K562 (cell line): ENCODE results near the gene NPAP1. TPM values are rescaled to one million over a fixed set of nuclear protein-coding genes. Genes with fewer than 3 reads are reported as not detected.

ENCODE experiments used
- ATAC-seq: fragments of 200-7000 bp; cut with Tn5 transposase; 3 replicates; pipeline ENCODE4 v1.9.1; 2020; ENCODE audit warnings: moderate library complexity
- BruUV-seq: library from RNA; stranded (reverse); fragments of 400-500 nt; replicated peaks from 2 replicates; lab custom pipeline; 2021; lab: Mats Ljungman, UMichigan
- CTCF ChIA-PET: fragments of 300-600 bp; formaldehyde crosslinking; extraction: SDS; loops from one replicate; lab custom pipeline; 2021; ENCODE audit warnings: low intra/inter-chr PET ratio; lab: Yijun Ruan, JAX
- POLR2A ChIA-PET: fragments of 300-600, 350-650 bp; sonication (Branson Sonifier 250); formaldehyde crosslinking; extraction: SDS; loops from one replicate; lab custom pipeline; 2021; ENCODE audit warnings: antibody characterized with exemption, inconsistent platforms; lab: Yijun Ruan, JAX
- DNase-seq, 4 experiments: peaks; one replicate each; pipeline versions ENCODE4 v3.0.0 to v3.0.0-alpha.2; 2011 to 2018; ENCODE audit warnings: low spot score in 3 of 4, mixed read lengths in 3 of 4; ENCODE audit errors: extremely low read depth in 1 of 4
- FAIRE-seq: peaks from 2 replicates; lab custom pipeline; 2011; peaks lifted over from hg19 to GRCh38; lab: Jason Lieb, UNC
- H2AFZ ChIP-seq: 2 replicates; pipeline ENCODE4 v1.6.0; 2011; ENCODE audit warnings: low read depth, low read length, control low read depth, inconsistent platforms
- H3K27ac ChIP-seq: fragments of 200-600 bp; 3 replicates; pipeline ENCODE4 v1.8.0; 2011; ENCODE audit warnings: low read depth, mild to moderate bottlenecking, control low read depth, inconsistent platforms, low read length, moderate library complexity, mixed read lengths; ENCODE audit errors: extremely low read depth
- H3K27me3 ChIP-seq, 2 experiments: fragments of 300-600 bp in 1 of 2; 2 replicates in 1 of 2; 3 replicates in 1 of 2; pipeline versions ENCODE4 v1.6.0 to v1.8.0; 2011; ENCODE audit warnings: inconsistent platforms in 2 of 2, low read length in 2 of 2, mild to moderate bottlenecking in 1 of 2, mixed read lengths in 1 of 2, moderate library complexity in 1 of 2; ENCODE audit not compliant: control insufficient read depth in 2 of 2, insufficient read depth in 2 of 2
- H3K36me3 ChIP-seq: fragments of 300-600 bp; 3 replicates; pipeline ENCODE4 v1.8.0; 2011; ENCODE audit warnings: mild to moderate bottlenecking, low read length, inconsistent platforms; ENCODE audit not compliant: control insufficient read depth, insufficient read depth
- H3K4me1 ChIP-seq, 2 experiments: fragments of 200-600 bp in 1 of 2; replicated peaks in 1 of 2; 2 replicates in 1 of 2; 3 replicates in 1 of 2; pipeline versions ENCODE4 v1.5.1 to v1.8.0; 2011; ENCODE audit warnings: inconsistent platforms in 2 of 2, low read length in 2 of 2, mild to moderate bottlenecking in 1 of 2, mixed read lengths in 1 of 2, moderate library complexity in 1 of 2; ENCODE audit not compliant: control insufficient read depth in 2 of 2, insufficient read depth in 2 of 2
- H3K4me2 ChIP-seq: 2 replicates; pipeline ENCODE4 v1.6.1; 2011; ENCODE audit warnings: low read length, control low read depth, inconsistent platforms, mixed read lengths; ENCODE audit not compliant: insufficient read depth
- H3K4me3 ChIP-seq: fragments of 200-600 bp; sonication (generic), shearing (Covaris generic); 2 replicates; pipeline ENCODE4 v1.5.1; 2016; ENCODE audit warnings: control low read depth, inconsistent platforms
- H3K79me2 ChIP-seq: fragments of 200-600 bp; 3 replicates; pipeline ENCODE4 v1.8.0; 2011; ENCODE audit warnings: low read length, inconsistent platforms; ENCODE audit not compliant: control insufficient read depth, insufficient read depth
- H3K9ac ChIP-seq, 2 experiments: 2 replicates each; pipeline versions ENCODE4 v1.6.0 to v1.6.1; 2011; ENCODE audit warnings: low read depth in 2 of 2, low read length in 2 of 2, control low read depth in 1 of 2, inconsistent platforms in 1 of 2, mild to moderate bottlenecking in 1 of 2, mixed read lengths in 1 of 2; ENCODE audit not compliant: insufficient read depth in 1 of 2
- H3K9me1 ChIP-seq: one replicate; pipeline ENCODE4 v1.6.0; 2011; ENCODE audit warnings: inconsistent platforms, mild to moderate bottlenecking, low read length, moderate library complexity; ENCODE audit not compliant: control insufficient read depth, insufficient read depth
- H3K9me3 ChIP-seq: replicated peaks from 2 replicates; pipeline ENCODE4 v1.5.1; 2011; ENCODE audit warnings: low read depth, low read length, inconsistent platforms; ENCODE audit not compliant: control insufficient read depth, insufficient read depth
- H4K20me1 ChIP-seq: replicated peaks from 2 replicates; pipeline ENCODE4 v1.6.1; 2011; ENCODE audit warnings: low read length, inconsistent platforms, mixed read lengths; ENCODE audit not compliant: control insufficient read depth, insufficient read depth
- BDP1 ChIP-seq: IDR thresholded peaks from 3 replicates; pipeline ENCODE4 v1.6.1; 2011; ENCODE audit not compliant: insufficient read length, insufficient read depth
- DIDO1 ChIP-seq: fragments of 450-650 bp; IDR thresholded peaks from 2 replicates; pipeline ENCODE4 v1.6.1; 2016; ENCODE audit warnings: low read depth, missing biosample characterization, missing genetic modification characterization
- DNMT1 ChIP-seq: fragments of 450-650 bp; IDR thresholded peaks from 2 replicates; pipeline ENCODE4 v1.6.1; 2016; ENCODE audit warnings: antibody characterized with exemption, mild to moderate bottlenecking
- ELF1 ChIP-seq: fragments of 200-800 bp; sonication (Bioruptor generic); IDR thresholded peaks from 2 replicates; pipeline ENCODE4 v1.6.1; 2016; ENCODE audit warnings: missing genetic modification characterization, missing compliant biosample characterization
- ETV1 ChIP-seq: fragments of 450-650 bp; conservative IDR thresholded peaks from 2 replicates; pipeline ENCODE4 v1.6.1; 2016; ENCODE audit warnings: missing genetic modification characterization, control low read depth, low read depth, missing compliant biosample characterization
- FOSL1 ChIP-seq: fragments of 200-800 bp; sonication (Bioruptor generic); conservative IDR thresholded peaks from 2 replicates; pipeline ENCODE4 v1.6.1; 2016; ENCODE audit warnings: missing genetic modification characterization, missing compliant biosample characterization
- HDAC1 ChIP-seq, 2 experiments: fragments of 450-650 bp; IDR thresholded peaks; 2 replicates each; pipeline ENCODE4 v1.6.1; 2016 to 2017; ENCODE audit warnings: inconsistent platforms in 1 of 2, mild to moderate bottlenecking in 1 of 2, moderate library complexity in 1 of 2
- HMGXB4 ChIP-seq: sonication (generic); formaldehyde crosslinking; IDR thresholded peaks from 2 replicates; pipeline ENCODE4 v1.8.1; 2023; ENCODE audit warnings: mild to moderate bottlenecking, missing genetic modification reagents
- KLF1 ChIP-seq: fragments of 450-650 bp; IDR thresholded peaks from 2 replicates; pipeline ENCODE4 v1.6.1; 2016; ENCODE audit warnings: missing genetic modification characterization, missing compliant biosample characterization
- MEF2D ChIP-seq: conservative IDR thresholded peaks from 2 replicates; pipeline ENCODE4 v1.6.1; 2016; ENCODE audit warnings: low read depth, missing genetic modification characterization, missing compliant biosample characterization
- NFATC3 ChIP-seq: fragments of 450-650 bp; IDR thresholded peaks from 2 replicates; pipeline ENCODE4 v1.6.1; 2017; ENCODE audit warnings: mild to moderate bottlenecking
- NFIC ChIP-seq: fragments of 450-650 bp; IDR thresholded peaks from 2 replicates; pipeline ENCODE4 v1.6.1; 2017; ENCODE audit warnings: mild to moderate bottlenecking, inconsistent platforms
- NFXL1 ChIP-seq: fragments of 450-650 bp; formaldehyde crosslinking; IDR thresholded peaks from 2 replicates; pipeline ENCODE4 v1.4.0; 2021; ENCODE audit warnings: mild to moderate bottlenecking
- PBX2 ChIP-seq, 2 experiments: IDR thresholded peaks in 1 of 2; conservative IDR thresholded peaks in 1 of 2; 2 replicates each; pipeline ENCODE4 v1.6.1; 2016; ENCODE audit warnings: low read depth in 2 of 2, mild to moderate bottlenecking in 1 of 2, missing compliant biosample characterization in 1 of 2, missing genetic modification characterization in 1 of 2, moderate library complexity in 1 of 2
- POLR3G ChIP-seq: IDR thresholded peaks from 2 replicates; pipeline ENCODE4 v1.6.1; 2011; ENCODE audit not compliant: insufficient read length, insufficient replicate concordance; ENCODE audit errors: extremely low read depth
- PTBP1 ChIP-seq: fragments of 200-400 bp; formaldehyde crosslinking; IDR thresholded peaks from 2 replicates; pipeline ENCODE4 v1.6.1; 2017; ENCODE audit warnings: low read depth, low read length
- ZNF696 ChIP-seq: fragments of 250-450 bp; sonication (Bioruptor Pico); conservative IDR thresholded peaks from 2 replicates; pipeline ENCODE4 v1.4.0; 2020; ENCODE audit warnings: mild to moderate bottlenecking, moderate library complexity
- WGBS: fragments of 100-300 bp; shearing (Covaris generic); methylation state at CpG from one replicate; pipeline ENCODE4 v1.1.6; 2016; ENCODE audit warnings: low coverage, mixed read lengths; ENCODE audit not compliant: insufficient coverage; ENCODE audit errors: missing lambda C conversion rate; 5-methylcytosine and 5-hydroxymethylcytosine counted together
- in situ Hi-C: fragments of 300-500 bp; cut with MboI; formaldehyde crosslinking; loops from 4 replicates; pipeline ENCODE4 v1.15.0; 2018; ENCODE audit warnings: inconsistent platforms, mixed read lengths
- intact Hi-C: fragments of 100-400 bp; cut with micrococcal nuclease; formaldehyde crosslinking; loops from 2 replicates; pipeline ENCODE4 v1.14.2; 2022
- polyA plus RNA-seq, 8 experiments: library from polyadenylated mRNA; depleted of rRNA in 4 of 8; stranded (reverse) in 5 of 8; unstranded in 3 of 8; fragments of >200 nt; fragmentation: Nextera tagmentation in 2 of 8; fragmentation: Illumina TruSeq in 1 of 8; extraction: Ambion mirVana in 2 of 8; extraction: Trizol in 1 of 8; gene quantifications; 2 replicates each; pipeline versions ENCODE4 v1.2.1 to v1.2.3, GENCODE V29; 2011 to 2014; ENCODE audit warnings: inconsistent platforms in 1 of 8, missing spikeins in 1 of 8
- total RNA-seq, 7 experiments: library from RNA; depleted of rRNA in 6 of 7; stranded (reverse); fragments of >200 nt in 6 of 7; fragmentation: Illumina TruSeq in 2 of 7; extraction: Trizol in 2 of 7; gene quantifications; 2 replicates each; pipeline versions ENCODE4 v1.2.1 to v1.2.3, GENCODE V29; 2011 to 2021; ENCODE audit warnings: low replicate concordance in 1 of 7

The NPAP1 gene
- total and polyA plus RNA-seq, 9 of the 15 experiments (the other 6 are each of a cell fraction or from before 2014, with no cell fraction given), result 0.03 TPM; not detected in 8

DNA sequence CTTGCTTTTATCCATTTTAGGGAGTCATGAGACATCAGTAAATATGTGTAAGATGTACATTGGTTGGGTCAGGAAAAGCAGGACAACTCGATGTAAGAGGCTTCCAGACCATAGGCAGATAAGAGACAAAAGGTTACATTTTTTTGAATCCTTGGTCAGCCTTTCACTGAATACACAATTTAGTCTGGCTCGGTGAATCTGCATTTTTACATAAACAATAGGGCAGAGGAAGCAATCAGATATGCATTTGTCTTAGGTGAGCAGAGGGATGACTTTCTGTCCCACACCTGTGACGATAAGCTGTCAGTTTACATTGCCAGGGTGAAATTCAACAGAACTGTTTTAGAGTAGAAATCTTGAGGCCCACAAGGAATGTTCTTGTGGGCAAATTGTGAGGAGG lies 20.6 kb downstream of the NPAP1 start:
- Histone ChIP-seq H3K9me3 (no peaks in the 10 kb centered on the region), H3K4me2 (no peak overlapping the region), H4K20me1 (no peaks in the 10 kb centered on the region), H3K4me1 (no peaks in the 10 kb centered on the region), H3K27me3 (no peaks in the 10 kb centered on the region), H3K27ac (no peak overlapping the region), H2AFZ (no peak overlapping the region), H3K79me2 (no peaks in the 10 kb centered on the region), H3K36me3 (no peaks in the 10 kb centered on the region), H3K4me3 (no peak overlapping the region), H3K9me1 (no peaks in the 10 kb centered on the region), H3K9ac (no peak overlapping the region)
- FAIRE-seq (no peak), ATAC-seq (no peak), DNase-seq (no peak)
- ChIA-PET CTCF (no interaction called here), POLR2A (no interaction called here)
- no TSS peak for BruUV-seq
- intact Hi-C loops (no loop called here), in situ Hi-C loops (no loop called here)
- WGBS, result 3% methylated on average over 3 of the region's 3 CpGs
- TF ChIP-seq NFXL1 (CRISPR knock-in tag), result no peak
- TF ChIP-seq PBX2 (CRISPR knock-in tag; IDR thresholded peaks at IDR 0.05; ENCODE audit: low read depth), result no peak
- TF ChIP-seq PBX2 (tag; conservative IDR thresholded peaks at IDR 0.05; ENCODE audit: low read depth), result no peak
- no peak for TF ChIP-seq ETV1 (tag)
- no peak for TF ChIP-seq NFATC3
- TF ChIP-seq ELF1 (tag), result no peak
- TF ChIP-seq NFIC, result no peak
- no peak for TF ChIP-seq PTBP1
- no peak for TF ChIP-seq BDP1
- no peak for TF ChIP-seq MEF2D (tag)
- no peak for TF ChIP-seq POLR3G
- no peak for TF ChIP-seq KLF1
- no peak for TF ChIP-seq ZNF696 (CRISPR knock-in tag)
- TF ChIP-seq FOSL1, result no peak
- no peak for TF ChIP-seq HMGXB4 (CRISPR knock-in tag)
- no peak for TF ChIP-seq HDAC1 (IDR thresholded peaks at IDR 0.05)
- no peak for TF ChIP-seq DNMT1
- no peak for TF ChIP-seq DIDO1 (tag)
